DMS114 treated with DMSO at 0.1 percent for 48 hours (cell line): ENCODE results near the gene BCL6.

Experiments used
- DNase-seq: peaks from one replicate; lab custom pipeline; 2025; ENCODE audit not compliant: unreplicated experiment; lab: John Stamatoyannopoulos, UW

BCL6 gene

DNA sequence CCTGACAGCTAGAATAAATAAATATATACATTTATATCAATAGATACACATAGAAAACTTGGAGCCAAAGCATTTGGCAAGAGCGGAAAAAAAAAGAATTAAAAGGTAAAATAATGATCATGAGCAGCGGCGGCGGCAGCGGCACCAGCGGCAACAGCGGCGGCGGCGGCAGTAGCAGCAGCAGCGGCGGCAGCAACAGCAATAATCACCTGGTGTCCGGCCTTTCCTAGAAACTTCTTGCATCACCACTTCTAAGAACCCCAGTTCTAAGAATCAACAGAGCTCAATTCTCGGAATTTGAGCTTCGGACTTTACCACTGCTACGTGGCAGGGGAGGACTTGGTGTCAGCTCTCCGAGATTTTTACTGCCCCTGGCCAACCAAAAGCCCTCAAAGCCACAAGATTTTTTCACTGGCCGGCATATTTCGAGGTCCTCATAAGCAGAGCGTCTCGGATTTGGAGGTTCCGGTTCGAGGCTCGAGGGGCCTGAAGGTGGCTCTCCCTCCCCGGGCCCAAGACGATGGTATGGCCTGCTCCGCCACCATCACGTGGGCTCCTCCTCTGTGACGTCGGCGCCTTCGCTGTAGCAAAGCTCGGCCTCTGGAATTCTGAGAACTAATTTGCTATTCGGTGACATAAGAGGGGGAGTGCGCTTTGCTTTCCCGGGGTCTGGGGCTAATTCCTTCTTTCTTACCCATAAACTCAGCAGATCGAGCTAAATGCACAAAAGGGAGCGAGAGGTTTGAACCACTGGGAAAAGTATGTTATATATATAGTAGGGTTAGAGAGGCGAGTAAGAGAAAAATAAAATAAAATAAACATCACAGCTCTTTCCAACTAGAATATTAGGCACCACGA lies at the start of gene BCL6:
Gene BCL6 (minus strand): TSS at position 268 of the 858 bp plus-strand sequence. CDS start 11,775 bp downstream, outside the sequence.
- DNase-seq = peak; percentile 88

DNA sequence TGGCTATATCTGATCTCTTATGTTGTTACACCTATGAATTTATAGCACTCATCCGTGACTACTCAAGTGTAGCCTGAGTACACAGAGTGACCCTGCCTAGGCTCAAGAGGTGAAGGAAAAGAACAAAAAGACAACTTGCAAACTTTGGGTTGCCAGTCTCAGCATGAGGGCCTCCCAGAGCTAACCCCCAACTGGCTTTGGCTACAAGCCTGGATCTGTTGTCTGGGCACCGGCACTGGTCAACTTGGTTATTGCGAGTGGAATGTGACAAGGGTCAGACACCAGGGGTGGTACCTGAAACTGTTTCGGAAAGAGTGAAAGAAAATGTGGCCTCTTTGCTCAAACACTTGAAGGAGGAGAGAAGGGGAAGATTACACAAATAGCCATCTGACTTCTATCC lies 49.5 kb upstream of the BCL6 start:
- no peak for DNase-seq

DNA sequence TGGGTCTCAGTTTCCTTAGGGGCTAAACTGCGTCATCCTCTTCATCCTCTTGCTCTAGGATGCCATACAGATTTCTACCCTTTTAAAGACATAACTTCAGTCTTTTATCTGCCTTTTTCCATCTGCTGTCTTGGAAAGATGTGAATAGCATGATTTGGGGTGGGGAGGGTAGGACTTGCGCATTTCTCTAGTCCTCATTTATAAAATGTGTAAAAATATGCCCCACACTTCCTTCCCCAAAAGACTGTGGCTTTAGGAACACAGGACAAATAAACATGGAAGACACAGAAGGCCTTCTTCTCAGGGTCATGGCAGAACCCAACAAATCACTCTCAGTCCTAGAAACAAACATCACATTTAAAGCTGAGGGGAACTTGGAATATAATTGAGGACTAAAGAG lies 48.4 kb upstream of the BCL6 start:
- no peak for DNase-seq

DNA sequence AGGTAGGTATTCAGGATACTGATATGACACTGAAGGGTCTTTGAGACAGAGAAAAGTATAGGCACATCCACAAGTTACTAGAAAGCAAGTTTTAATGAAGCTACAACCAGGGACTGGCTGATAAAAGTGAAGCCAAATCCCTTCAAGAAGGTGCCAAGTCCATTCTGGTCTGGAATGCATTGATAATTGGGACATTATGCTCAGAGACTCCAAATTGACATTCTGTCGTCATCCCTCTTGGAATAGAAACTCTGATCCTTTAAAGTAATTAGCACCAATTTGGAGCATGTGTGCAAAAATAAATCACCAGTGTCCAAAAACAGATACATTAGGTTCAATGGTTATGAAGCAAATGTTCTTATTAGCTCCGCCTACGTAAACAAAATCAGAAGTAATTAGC lies 47.3 kb upstream of the BCL6 start:
- no peak for DNase-seq

DNA sequence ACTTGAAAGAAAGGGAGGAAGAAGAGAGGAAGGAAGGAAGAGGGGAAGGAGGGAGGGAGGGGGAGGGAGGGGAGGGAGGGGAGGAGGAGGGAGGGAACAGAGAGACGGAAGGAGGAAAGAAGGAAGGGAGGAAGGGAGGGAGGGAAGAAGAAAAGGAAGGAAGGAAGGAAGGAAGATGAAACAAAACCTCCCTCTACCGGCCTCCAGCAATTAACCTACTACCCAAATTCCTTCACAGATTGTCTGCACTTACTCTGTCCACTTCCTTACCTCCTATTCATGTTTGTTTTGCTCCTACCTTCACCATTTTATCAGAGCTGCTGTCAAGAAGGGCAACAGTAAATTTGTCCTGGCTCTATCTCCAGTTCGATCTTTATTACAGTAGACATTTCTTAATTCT lies 44.6 kb upstream of the BCL6 start:
- DNase-seq = no peak

DNA sequence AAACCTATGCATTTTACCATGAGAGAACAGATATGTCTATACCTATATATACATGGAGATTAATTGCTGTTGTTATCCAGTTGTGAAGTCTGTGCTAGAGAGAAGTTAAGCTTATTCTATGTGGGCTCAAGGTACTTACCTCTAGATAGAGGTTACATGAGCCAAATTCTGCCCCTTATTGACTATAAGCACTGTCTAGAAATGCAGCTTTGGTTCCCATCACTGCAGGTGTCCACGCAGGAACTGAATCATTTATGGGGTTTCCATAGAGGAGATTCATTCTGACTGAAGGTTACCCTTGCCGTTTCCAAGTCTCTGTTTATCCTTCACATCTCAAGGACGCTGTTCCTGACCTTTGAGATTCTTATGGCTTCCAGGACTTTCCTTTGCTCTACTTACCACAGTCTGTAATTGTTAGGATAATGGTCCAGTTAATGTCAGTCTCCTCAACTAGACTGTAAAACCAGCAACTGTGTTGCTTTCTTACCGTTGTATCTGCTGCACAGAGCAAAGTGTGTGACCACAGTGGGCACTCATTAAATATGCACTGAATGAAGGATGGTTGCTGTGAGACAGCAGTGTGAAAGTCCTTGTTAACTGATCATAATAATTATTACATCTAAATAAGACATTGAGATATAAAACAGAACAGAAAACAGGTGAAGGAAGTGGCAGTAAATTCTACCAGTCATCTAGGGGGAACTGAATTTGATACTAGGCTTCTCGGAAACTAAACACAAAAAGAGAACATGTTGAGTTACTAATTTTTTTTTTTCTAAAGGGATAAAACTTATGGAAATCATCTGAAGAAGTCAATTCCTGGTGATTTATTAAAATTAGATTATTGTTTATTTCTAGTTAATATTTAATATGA lies 44.0 kb upstream of the BCL6 start:
- DNase-seq = no peak

DNA sequence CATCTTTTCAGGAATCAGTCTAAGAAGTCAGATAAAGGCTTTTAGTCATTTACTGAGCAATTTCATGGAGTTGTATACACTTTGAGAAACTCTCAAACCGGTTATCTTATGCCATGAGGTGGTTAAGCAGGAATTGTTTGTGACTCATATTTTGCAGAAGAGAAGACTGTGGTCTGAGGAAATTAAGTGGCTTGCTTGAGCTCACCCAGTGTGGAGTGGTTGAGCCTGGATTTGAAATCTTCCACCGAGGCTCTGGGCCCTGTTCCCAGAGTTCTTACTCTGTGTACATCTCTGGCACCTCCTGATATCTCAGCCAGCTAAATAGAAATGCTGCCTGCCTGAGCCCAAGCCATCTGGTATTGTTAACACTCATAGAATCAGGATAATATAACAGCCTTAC lies 37.8 kb upstream of the BCL6 start:
- no peak for DNase-seq

DNA sequence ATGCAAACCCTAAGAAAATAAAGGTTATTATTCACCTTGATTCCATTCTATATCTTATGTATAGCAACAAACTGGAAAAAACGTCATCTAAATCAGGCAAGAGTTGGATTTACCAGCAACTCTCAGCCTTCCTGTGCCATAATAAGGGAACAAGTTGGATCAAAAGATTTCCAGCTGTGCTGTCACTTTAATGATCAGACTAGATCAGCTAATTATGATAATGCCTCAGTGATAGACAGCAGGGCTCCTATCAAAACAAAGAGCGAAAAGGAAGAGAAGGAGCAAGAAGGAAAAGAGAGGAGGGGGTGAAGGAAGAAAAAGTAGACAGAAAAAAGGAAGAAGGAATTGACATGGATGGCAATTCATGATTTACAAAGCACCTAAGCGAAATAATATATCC lies 36.7 kb upstream of the BCL6 start:
- DNase-seq = no peak

DNA sequence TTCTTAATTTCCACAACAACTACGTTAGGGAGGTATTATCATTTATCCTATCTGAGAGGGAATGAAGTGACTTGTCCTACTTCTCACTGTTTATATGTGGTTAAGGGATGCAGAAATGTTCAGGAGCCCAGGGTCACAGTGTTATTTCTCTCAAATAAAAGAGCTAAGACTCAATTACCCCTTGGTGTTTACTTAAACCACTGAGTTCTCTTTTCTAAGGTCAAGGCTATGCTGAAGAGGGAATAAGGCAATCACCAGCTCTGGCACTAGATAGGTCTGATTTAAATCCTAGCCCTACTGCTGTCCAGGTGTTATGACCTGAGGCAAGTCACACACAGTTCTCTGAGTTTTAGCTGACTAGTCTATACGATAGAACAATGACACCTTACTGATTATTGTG lies 35.7 kb upstream of the BCL6 start:
- no peak for DNase-seq

DNA sequence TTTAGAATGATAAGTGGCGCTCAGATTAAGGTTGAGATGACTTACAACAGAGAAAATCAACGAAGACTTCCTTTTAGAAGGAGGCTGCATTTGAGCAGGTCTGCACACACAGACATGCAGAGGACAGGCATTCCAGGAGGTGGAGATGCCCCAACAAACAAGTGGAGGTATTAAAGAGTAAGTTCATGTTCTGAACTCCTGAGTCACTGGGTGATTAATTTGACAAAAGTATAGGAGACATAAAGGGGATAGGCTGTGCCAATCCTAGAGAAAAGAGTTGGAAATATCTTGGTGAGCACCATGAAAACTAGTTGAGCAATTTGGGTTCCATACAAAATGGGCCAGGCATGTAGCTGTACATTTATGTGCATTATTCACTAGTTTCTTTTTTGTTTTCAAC lies 33.5 kb upstream of the BCL6 start:
- no peak for DNase-seq

DNA sequence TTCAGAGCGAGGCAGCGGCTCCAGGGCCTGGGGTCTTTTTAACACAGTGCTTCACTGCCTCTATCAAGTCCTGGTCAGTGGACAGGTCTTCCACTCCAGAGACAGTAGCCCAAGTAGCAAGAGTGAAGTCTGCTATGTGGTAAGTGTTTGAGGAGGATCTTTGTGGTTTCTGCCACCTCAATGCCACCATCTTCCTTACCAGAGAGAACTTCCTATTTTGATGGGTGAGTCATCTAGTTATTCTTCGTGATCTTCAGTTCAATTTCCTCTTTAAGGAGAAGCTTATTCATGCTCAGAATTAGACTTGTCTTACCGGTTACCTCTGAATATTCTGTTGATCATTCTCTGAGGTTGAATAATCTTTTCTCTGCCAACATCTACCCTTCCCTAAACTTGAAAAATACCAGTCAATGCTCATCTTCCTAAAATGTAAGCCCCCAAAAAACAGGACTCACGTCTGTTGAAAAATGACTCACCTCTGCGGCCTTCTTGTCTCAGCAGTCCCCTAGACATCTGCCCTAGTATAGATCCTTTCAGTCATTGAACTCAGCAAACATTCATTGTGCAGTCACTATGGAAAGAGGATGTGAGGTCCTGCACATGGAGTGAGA lies 32.2 kb upstream of the BCL6 start:
- no peak for DNase-seq

DNA sequence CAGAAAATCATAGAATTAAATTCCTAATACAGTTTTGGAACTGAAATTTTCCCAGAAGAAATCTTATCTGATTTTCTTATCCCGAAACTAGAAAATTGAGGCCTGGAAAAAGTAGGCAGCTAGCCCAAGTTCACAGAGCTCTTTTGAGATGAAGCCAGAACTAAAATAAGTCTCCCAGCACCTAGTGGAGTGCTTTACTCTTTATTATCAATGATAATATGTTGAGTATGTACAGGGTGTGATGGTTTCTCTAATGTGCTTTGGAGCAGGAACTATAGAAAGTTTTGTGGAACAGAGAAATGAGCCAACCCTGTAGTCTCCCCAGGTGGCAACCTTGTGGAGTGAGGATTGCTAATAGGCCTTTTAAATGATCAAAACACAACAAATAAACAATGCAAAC lies 30.3 kb upstream of the BCL6 start:
- DNase-seq = no peak

DNA sequence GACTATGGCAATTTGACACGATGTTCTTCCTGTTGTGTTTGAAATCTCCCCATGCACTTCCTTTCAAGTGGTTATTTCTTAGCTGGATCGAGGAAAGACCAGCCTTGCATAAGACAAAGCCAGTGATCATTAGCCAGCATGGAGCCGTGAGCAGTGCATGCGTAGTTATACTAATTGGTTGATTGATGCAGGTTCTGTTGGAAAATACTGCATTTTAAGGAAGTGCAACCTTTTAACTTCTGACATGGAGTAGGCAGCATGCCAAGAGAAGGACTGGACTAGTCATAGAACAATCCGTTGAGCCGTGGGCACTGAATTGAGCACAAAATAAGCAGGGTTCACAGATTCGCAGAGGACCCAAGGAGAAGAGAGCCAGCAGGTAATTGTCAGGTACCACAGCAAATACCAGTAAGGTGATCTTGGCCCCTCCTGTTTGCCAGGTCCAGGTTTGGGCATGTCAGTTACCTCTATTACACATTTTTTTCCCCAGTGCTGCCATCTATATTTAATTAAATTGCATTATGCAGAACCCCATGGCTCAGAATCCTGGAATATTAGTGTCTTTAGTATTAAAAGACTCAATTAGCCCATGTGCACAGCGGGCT lies 29.0 kb upstream of the BCL6 start:
- no peak for DNase-seq

DNA sequence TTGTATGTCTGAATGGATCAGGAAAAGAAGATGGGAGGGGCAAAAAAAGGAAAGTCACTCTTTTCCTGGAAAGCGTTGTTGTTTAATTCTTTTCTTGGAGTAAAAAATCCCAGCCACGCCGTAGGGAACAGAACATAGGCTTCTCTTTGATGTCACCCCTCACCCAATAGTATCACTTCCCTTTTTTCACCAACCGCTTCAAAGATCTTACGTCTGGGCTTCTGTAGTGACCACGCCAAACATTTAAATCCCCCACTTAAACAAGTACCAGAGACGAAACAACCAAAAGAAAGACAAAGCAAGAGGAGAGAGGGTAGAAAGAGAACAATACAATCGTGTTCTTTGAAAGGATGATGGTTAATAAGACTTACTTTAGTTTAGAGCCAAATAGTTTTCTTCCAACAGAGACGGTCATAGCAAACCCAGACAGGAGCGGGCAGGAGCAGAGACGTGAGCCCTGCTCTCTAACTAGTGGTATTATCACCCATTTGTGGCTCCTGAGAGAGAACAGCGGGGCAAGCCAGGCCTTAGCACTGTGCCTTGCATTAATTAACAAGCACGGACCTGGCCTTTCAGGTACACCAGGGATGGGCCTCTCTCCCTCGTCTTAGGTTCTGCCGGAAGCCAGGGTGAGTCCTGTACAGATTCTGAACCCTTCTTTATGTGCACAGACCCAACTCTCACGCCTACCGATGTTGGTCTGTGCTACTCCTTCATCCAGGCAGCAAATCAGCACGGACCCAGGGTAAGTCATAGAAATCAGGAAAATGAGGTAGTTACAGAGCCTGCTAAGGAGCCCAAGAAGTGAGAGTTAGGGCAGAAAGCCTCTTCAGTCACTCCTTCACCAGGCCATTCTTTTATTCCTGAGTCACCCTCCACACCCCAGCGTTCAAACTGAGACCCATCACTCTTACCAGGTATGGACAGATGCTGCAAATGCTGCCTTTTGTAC lies 28.2 kb upstream of the BCL6 start:
- DNase-seq = no peak

DNA sequence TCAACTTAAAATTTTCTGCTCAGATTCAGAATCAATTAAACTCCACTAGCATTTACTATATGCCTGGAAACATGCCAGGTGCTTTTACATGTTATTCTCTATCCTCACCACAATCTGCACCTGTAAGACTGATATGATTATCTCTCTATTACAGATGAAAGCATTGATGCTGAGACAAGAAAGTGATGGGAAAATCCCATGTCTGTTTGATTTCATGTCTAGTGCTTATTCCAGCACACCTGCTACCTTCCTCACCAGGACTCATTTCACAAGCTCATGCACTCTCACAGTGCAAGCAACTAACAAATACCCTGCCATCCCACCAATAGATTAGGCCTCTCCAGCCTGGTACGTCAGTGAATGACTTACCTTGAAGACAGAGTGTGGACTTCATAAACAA lies 25.0 kb upstream of the BCL6 start:
- no peak for DNase-seq

DNA sequence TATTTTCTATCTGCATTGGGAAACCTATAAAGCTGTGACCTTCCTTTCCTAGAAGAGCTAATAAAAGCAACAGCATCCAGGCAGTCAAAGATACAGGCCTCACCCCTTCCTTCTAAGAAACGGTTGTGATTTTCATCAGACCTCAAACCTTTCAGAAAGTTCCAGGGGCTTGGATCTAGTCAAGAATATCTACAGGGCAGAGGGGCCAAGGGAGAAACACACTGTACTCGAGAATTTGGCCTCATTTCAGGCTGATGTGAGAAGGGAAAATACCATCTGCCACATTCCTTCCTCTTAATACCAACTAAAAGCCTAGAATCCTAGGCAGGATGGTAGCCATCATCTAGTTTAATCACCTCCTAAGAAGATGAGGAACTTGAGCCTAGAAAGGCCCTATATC lies 24.5 kb upstream of the BCL6 start:
- no peak for DNase-seq

DNA sequence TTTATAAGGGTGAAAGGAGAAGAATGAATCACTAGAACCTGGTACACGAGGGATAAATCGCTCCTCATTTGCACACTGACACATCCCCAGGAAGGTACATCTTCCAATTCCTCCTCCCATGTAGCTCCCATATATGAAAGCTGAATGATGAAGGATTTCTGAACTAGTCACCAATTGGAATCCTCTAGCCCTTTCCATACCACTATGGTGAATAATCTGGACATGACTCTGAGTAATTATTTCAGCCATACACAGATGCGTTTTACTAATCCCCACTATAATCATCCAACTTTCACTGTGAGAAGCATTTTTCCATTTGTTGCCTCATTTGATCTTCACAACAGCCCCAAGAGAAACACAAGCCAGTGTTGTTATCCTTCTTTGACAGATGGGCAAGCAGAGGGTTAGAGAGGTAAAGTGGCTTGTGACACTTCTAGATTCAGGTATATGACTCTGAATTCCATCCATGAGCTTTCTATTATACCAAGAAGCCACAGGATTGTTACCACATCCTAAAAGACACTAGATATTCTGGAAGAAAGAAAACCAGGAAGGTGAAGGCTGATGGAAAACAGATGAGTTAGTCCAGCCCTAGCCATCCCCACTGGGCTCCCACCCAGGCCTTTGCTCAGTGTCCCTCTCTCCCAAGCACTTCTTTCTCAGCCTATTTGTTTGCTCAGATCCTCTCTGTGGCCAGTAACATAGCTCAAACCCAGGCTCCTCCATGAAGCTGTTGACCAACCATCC lies 22.2 kb upstream of the BCL6 start:
- DNase-seq = no peak

DNA sequence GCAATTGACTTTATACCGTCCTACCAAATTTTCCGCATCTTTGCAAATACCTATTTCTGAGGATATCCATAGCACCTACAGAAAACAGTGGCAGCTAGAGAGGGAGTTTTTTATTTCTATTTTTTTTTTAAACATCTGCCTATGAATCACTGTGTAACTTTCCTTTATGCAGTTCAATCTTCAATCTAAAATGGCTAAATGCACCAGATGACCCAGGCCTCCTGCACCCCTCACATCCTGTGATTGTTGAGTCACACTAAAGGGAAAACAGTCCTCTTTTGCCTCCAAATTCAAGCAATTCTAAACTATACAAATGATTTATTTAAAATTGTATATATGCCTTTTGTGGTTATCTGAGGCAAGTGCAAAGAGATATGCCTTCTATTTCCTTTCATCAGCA lies 20.1 kb upstream of the BCL6 start:
- DNase-seq = no peak

DNA sequence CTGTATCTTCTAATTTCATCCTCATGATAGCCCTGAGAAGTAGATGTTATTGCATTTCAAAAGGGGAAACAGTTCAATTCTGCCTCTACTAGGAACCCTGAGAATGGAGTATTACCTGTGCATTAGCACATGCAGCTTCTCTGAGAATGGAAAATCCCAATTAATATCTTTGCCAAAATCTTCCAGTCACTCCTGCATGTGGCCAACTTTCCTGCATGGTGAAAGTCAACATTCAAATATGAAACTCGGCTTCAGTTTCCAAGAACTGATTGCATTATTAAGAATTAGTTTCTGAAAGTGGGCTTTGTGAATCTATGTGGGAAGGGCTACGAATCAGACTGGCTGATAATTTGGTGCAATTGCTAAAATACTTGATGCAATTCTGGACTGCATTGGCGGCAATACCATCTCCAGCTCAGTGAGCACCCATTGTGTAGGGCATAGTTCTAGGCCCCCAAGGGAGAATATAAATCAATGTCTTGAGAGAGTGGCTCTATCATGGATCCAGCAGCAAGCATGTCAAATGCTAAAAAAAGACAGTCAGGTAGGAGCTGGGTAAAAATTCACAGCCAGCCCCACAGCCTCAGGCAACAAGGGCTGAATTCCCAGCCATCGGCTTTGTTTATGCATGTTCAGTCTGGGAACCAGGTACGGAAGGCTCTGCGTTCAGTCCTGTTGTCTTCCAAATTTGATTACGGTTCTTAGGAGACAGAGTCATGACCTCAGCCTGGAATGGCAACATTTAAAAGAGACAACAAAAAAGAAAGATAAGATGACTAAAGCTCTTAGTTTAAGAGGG lies 18.8 kb upstream of the BCL6 start:
- no peak for DNase-seq
